Measurements from ENCODE around the gene TMEM94. TPM values are rescaled to one million over a fixed set of nuclear protein-coding genes. Genes with fewer than 3 reads are reported as not detected.

TMEM94 gene
- total RNA-seq, 1 experiment from 2014 or later: 61.4 TPM

DNA sequence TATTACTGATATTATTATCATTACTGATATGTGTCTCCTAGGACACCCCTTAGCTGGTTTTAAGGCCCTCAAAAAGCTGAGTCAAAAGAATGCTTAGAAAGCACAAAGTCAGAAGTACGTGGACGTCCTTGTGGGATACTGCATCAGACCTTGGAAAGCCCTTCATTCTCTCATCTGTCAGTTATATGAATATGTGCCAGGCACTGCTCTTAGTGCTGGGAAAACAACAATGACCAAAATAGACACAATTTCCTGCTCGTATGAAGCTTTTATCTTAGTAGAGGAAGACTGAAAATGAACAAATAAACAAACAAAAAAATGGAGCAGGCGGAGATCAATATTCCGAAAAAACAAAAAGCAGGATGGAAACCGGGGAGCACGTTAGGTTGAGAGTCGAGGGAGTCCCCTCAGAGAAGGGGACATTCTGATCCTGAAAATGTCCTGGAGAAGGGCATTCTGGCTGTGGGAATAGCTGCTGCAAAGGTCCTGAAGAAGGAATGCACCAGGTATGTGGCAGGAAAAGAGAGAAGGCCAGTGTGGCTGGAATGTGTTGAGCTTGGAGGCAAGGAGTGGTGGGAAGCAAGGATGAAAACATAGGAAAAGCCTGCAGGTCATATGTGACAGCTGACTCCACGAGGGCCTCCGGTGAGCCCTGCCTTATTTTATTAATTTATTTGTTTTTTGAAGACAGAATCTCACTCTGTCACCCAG, 15.5 kb upstream of the TMEM94 start:
- no peak overlapping the region for H3K23ac ChIP-seq (ENCODE audit: insufficient read length, low read depth, low read length)
- H4K5ac ChIP-seq (ENCODE audit: insufficient read length, low read depth, low read length): no peak overlapping the region
- H3K27me3 Mint-ChIP-seq (ENCODE audit: low read depth): no peaks in the 10 kb centered on the region
- no peak overlapping the region for H2BK5ac ChIP-seq (ENCODE audit: insufficient read length, low read length)
- H4K91ac ChIP-seq (ENCODE audit: insufficient read length, low read depth, low read length): no peak overlapping the region
- H3K9me3 ChIP-seq (ENCODE audit: control insufficient read depth, low read depth, low read length): no peaks in the 10 kb centered on the region
- no peak overlapping the region for H4K8ac ChIP-seq (replicated peaks; ENCODE audit: insufficient read length, low read depth, low read length)
- H3K14ac ChIP-seq (ENCODE audit: insufficient read depth, low read length): no peak overlapping the region
- H3K4me1 Mint-ChIP-seq: peaks cover 2 to 3% of the 10 kb centered on the region in 2 experiments; a peak in 1 of 4 replicates
- H2AFZ ChIP-seq (ENCODE audit: low read length): no peak overlapping the region
- no peak for DNase-seq
- no peaks in the 10 kb centered on the region for H3K27me3 ChIP-seq (ENCODE audit: insufficient read depth, low read length)
- H3K56ac ChIP-seq (ENCODE audit: insufficient read length, low read depth, low read length): no peak overlapping the region
- no peak overlapping the region for H2BK12ac ChIP-seq (ENCODE audit: insufficient read length, low read depth, low read length)
- WGBS (ENCODE audit: extremely low coverage, insufficient read length, low lambda C conversion rate): no CpG with 5 or more reads among the region's 10 CpGs
- no peak overlapping the region for H2AK5ac ChIP-seq (ENCODE audit: insufficient read length, low read length)
- no peak overlapping the region for H3K9ac ChIP-seq (ENCODE audit: extremely low read depth, insufficient read length, low read length)
- H3K9me3 Mint-ChIP-seq: no peaks in the 10 kb centered on the region
- no peak overlapping the region for H3K4me3 Mint-ChIP-seq
- H2BK15ac ChIP-seq (ENCODE audit: low read depth, low read length): no peak overlapping the region
- H3K36me3 Mint-ChIP-seq (ENCODE audit: insufficient read depth in 1 of 3, low read depth in 3 of 3): no peaks in the 10 kb centered on the region
- H4K20me1 ChIP-seq (ENCODE audit: control insufficient read depth, insufficient read depth, insufficient read length): no peaks in the 10 kb centered on the region
- no peak overlapping the region for H3T11ph ChIP-seq (ENCODE audit: low read length)
- H2BK120ac ChIP-seq (ENCODE audit: low read depth, low read length, poor library complexity, severe bottlenecking): no peak overlapping the region
- H3K79me1 ChIP-seq (ENCODE audit: insufficient read depth, low read depth, low read length, poor library complexity, severe bottlenecking): no peaks in the 10 kb centered on the region
- no peak overlapping the region for H2BK20ac ChIP-seq (ENCODE audit: low read depth, low read length, poor library complexity, severe bottlenecking)
- no peak overlapping the region for H3K4me2 ChIP-seq (ENCODE audit: insufficient read depth, insufficient read length, low read length)
- no peaks in the 10 kb centered on the region for H3K79me2 ChIP-seq (ENCODE audit: insufficient read depth, low read length)
- no peak overlapping the region for H3K27ac ChIP-seq (ENCODE audit: insufficient read length, low read depth, low read length)
- no peak overlapping the region for H3K18ac ChIP-seq (ENCODE audit: insufficient read length, low read depth, low read length)
- no peak overlapping the region for H3K4ac ChIP-seq (ENCODE audit: low read depth, low read length)
- no peaks in the 10 kb centered on the region for H3K4me1 ChIP-seq (ENCODE audit: insufficient read depth, low read length)
- no peak overlapping the region for H3K27ac Mint-ChIP-seq
- no peaks in the 10 kb centered on the region for H3K23me2 ChIP-seq (ENCODE audit: insufficient read length, low read depth, low read length, poor library complexity, severe bottlenecking)
- TF ChIP-seq, protein P1, sequence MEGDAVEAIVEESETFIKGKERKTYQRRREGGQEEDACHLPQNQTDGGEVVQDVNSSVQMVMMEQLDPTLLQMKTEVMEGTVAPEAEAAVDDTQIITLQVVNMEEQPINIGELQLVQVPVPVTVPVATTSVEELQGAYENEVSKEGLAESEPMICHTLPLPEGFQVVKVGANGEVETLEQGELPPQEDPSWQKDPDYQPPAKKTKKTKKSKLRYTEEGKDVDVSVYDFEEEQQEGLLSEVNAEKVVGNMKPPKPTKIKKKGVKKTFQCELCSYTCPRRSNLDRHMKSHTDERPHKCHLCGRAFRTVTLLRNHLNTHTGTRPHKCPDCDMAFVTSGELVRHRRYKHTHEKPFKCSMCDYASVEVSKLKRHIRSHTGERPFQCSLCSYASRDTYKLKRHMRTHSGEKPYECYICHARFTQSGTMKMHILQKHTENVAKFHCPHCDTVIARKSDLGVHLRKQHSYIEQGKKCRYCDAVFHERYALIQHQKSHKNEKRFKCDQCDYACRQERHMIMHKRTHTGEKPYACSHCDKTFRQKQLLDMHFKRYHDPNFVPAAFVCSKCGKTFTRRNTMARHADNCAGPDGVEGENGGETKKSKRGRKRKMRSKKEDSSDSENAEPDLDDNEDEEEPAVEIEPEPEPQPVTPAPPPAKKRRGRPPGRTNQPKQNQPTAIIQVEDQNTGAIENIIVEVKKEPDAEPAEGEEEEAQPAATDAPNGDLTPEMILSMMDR (conservative IDR thresholded peaks at IDR 0.05): no peak
